ENCODE results near the gene NEK7.

- TF ChIP-seq FOXM1 (IDR thresholded peaks at IDR 0.05; ENCODE audit: borderline replicate concordance) (no peak), NFRKB (IDR thresholded peaks at IDR 0.05) (no peak)
Observed at GRCh38 chr1:198255784-198256183, 99.0 kb downstream of the NEK7 start.
